ENCODE data around the gene NPR2.

NPR2 gene

GRCh38 chr9:35826071-35826701 lies 34.8 kb downstream of the NPR2 start:
- WGBS: 61% methylated on average over 4 of the region's 4 CpGs
- Histone ChIP-seq H4K91ac (ENCODE audit: low read length) (no peak overlapping the region), H2BK12ac (ENCODE audit: low read length in 2 of 2) (peak overlapping the region in 1 of 2 experiments; percentile 8), H3K79me1 (replicated peaks; ENCODE audit: low read length, poor library complexity, severe bottlenecking) (peaks cover 12% of the 10 kb centered on the region), H3K4me3 (ENCODE audit: insufficient read depth in 1 of 2, low read depth in 1 of 2, low read length in 2 of 2) (no peak overlapping the region), H3K14ac (ENCODE audit: low read length in 2 of 2) (no peak overlapping the region), H4K8ac (ENCODE audit: low read length) (peak overlapping the region; percentile 73), H3K9ac (ENCODE audit: low read length) (peak overlapping the region; percentile 67), H3K27ac (ENCODE audit: low read length, poor library complexity, severe bottlenecking) (no peak overlapping the region), H2AK5ac (ENCODE audit: low read length, severe bottlenecking) (no peak overlapping the region), H3K9me3 (ENCODE audit: control insufficient read depth, low read length) (no peaks in the 10 kb centered on the region), H3K18ac (ENCODE audit: low read depth in 1 of 2, low read length in 2 of 2) (no peak overlapping the region), H3K27me3 (ENCODE audit: control insufficient read depth in 1 of 2, insufficient read depth in 1 of 2, low read length in 2 of 2) (peaks cover 0 to 3% of the 10 kb centered on the region in 2 experiments), H2BK5ac (ENCODE audit: low read depth, low read length, poor library complexity, severe bottlenecking) (no peak overlapping the region), H2AFZ (ENCODE audit: low read depth, low read length) (no peak overlapping the region), H3K4me1 (ENCODE audit: control insufficient read depth, insufficient read depth, low read depth, low read length) (peaks cover 12% of the 10 kb centered on the region), H3K4me2 (ENCODE audit: low read length, poor library complexity, severe bottlenecking) (no peak overlapping the region), H3K4ac (ENCODE audit: low read depth in 1 of 2, low read length in 2 of 2) (peak overlapping the region in 1 of 2 experiments; percentile 63), H3K36me3 (ENCODE audit: control insufficient read depth in 1 of 2, insufficient read depth in 2 of 2, low read depth in 1 of 2, low read length in 2 of 2) (no peaks in the 10 kb centered on the region), H3K23ac (ENCODE audit: low read length in 2 of 2) (peak overlapping the region in 1 of 2 experiments; percentile 18), H2BK15ac (ENCODE audit: low read depth, poor library complexity, severe bottlenecking) (no peak overlapping the region), H2BK120ac (ENCODE audit: low read depth, low read length) (no peak overlapping the region)
- peak; percentile 78 for DNase-seq

DNA sequence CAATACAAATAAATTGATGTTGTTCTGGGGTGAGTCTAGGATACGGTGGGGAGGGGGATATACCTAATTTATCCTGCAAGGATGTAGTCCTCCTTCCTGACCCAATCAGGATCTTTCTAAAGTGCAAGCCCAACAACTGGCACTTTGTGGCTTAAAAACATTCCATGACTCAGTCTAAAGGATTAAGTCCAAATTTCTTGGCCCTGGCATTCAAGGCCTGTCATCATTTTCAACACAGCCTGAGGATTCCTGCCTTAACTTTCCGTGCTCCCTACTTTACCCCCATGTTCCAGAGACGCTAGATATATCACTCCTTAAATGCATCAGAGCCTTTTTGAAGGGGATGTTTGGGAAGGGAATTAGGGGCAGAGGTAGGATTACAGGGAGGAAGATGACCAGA lies 36.1 kb downstream of the NPR2 start:
- Histone ChIP-seq H3K4me2 (ENCODE audit: low read length, poor library complexity, severe bottlenecking) (no peak overlapping the region), H2AK5ac (ENCODE audit: low read length, severe bottlenecking) (no peak overlapping the region), H3K36me3 (ENCODE audit: control insufficient read depth in 1 of 2, insufficient read depth in 2 of 2, low read depth in 1 of 2, low read length in 2 of 2) (no peaks in the 10 kb centered on the region), H3K4me1 (ENCODE audit: control insufficient read depth, insufficient read depth, low read depth, low read length) (peaks cover 12% of the 10 kb centered on the region), H3K79me1 (replicated peaks; ENCODE audit: low read length, poor library complexity, severe bottlenecking) (peaks cover 12% of the 10 kb centered on the region), H3K14ac (ENCODE audit: low read length in 2 of 2) (no peak overlapping the region), H4K91ac (ENCODE audit: low read length) (no peak overlapping the region), H2BK12ac (ENCODE audit: low read length in 2 of 2) (no peak overlapping the region), H2BK15ac (ENCODE audit: low read depth, poor library complexity, severe bottlenecking) (no peak overlapping the region), H2BK120ac (ENCODE audit: low read depth, low read length) (no peak overlapping the region), H3K9ac (ENCODE audit: low read length) (peak overlapping the region; percentile 30), H4K8ac (ENCODE audit: low read length) (no peak overlapping the region), H3K4ac (ENCODE audit: low read depth in 1 of 2, low read length in 2 of 2) (no peak overlapping the region), H3K23ac (ENCODE audit: low read length in 2 of 2) (no peak overlapping the region), H2BK5ac (ENCODE audit: low read depth, low read length, poor library complexity, severe bottlenecking) (no peak overlapping the region), H3K4me3 (ENCODE audit: insufficient read depth in 1 of 2, low read depth in 1 of 2, low read length in 2 of 2) (no peak overlapping the region), H2AFZ (ENCODE audit: low read depth, low read length) (no peak overlapping the region), H3K9me3 (ENCODE audit: control insufficient read depth, low read length) (no peaks in the 10 kb centered on the region), H3K18ac (ENCODE audit: low read depth in 1 of 2, low read length in 2 of 2) (no peak overlapping the region), H3K27me3 (ENCODE audit: control insufficient read depth in 1 of 2, insufficient read depth in 1 of 2, low read length in 2 of 2) (no peaks in the 10 kb centered on the region), H3K27ac (ENCODE audit: low read length, poor library complexity, severe bottlenecking) (no peak overlapping the region)
- 94% methylated on average over 2 of the region's 3 CpGs for WGBS
- peak; percentile 60 for DNase-seq

DNA sequence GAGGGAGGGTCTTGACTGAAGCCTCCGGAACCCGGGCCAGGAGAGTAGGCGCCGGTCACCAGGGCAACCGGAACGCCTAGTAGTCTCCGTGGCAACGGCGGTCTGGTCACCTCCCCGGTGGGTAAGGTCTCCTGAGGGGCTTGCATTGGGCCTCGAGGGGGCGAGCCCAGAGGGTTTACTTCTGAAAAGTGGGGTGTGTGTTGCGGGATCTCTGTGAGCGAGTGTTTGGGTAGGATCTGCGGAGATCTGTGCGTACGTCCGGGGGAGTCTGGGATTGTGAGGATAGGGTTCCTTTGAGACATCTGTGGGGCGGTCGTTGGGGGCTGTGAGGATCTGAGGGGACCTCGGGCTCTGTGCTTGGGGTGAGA lies 37.3 kb downstream of the NPR2 start, which contains the start of gene FAM221B:
FAM221B (minus strand) TSS at position 17 of the 368 bp plus-strand sequence. CDS start 2,571 bp downstream, outside the sequence.
- no peak for DNase-seq
- Histone ChIP-seq H4K8ac (ENCODE audit: low read length) (peak within 1 kb of the TSS; percentile 95), H3K18ac (ENCODE audit: low read depth in 1 of 2, low read length in 2 of 2) (peak within 1 kb of the TSS; percentile 63 to 81), H3K14ac (ENCODE audit: low read length in 2 of 2) (peak within 1 kb of the TSS in 1 of 2 experiments; percentile 94), H3K27me3 (ENCODE audit: control insufficient read depth in 1 of 2, insufficient read depth in 1 of 2, low read length in 2 of 2) (no peaks in the 10 kb centered on the region), H3K4me1 (ENCODE audit: control insufficient read depth, insufficient read depth, low read depth, low read length) (peaks cover 16% of the 10 kb centered on the region), H2AK5ac (ENCODE audit: low read length, severe bottlenecking) (no peak within 1 kb of the TSS), H4K91ac (ENCODE audit: low read length) (peak within 1 kb of the TSS; percentile 52), H3K4me3 (ENCODE audit: insufficient read depth in 1 of 2, low read depth in 1 of 2, low read length in 2 of 2) (peak within 1 kb of the TSS; percentile 75 to 83), H3K4ac (ENCODE audit: low read depth in 1 of 2, low read length in 2 of 2) (peak within 1 kb of the TSS; percentile 19 to 50), H2AFZ (ENCODE audit: low read depth, low read length) (peak within 1 kb of the TSS; percentile 48), H2BK12ac (ENCODE audit: low read length in 2 of 2) (peak within 1 kb of the TSS in 1 of 2 experiments; percentile 75), H3K4me2 (ENCODE audit: low read length, poor library complexity, severe bottlenecking) (peak within 1 kb of the TSS; percentile 88), H3K36me3 (ENCODE audit: control insufficient read depth in 1 of 2, insufficient read depth in 2 of 2, low read depth in 1 of 2, low read length in 2 of 2) (no peaks in the 10 kb centered on the region), H3K9ac (ENCODE audit: low read length) (peak within 1 kb of the TSS; percentile 94), H3K23ac (ENCODE audit: low read length in 2 of 2) (peak within 1 kb of the TSS in 1 of 2 experiments; percentile 44), H2BK15ac (ENCODE audit: low read depth, poor library complexity, severe bottlenecking) (peak within 1 kb of the TSS; percentile 92), H2BK5ac (ENCODE audit: low read depth, low read length, poor library complexity, severe bottlenecking) (peak within 1 kb of the TSS; percentile 79), H3K9me3 (ENCODE audit: control insufficient read depth, low read length) (no peaks in the 10 kb centered on the region), H2BK120ac (ENCODE audit: low read depth, low read length) (no peak within 1 kb of the TSS), H3K27ac (ENCODE audit: low read length, poor library complexity, severe bottlenecking) (no peak within 1 kb of the TSS), H3K79me1 (replicated peaks; ENCODE audit: low read length, poor library complexity, severe bottlenecking) (peaks cover 14% of the 10 kb centered on the region)
- WGBS: 7% methylated on average over 20 of the region's 21 CpGs

DNA sequence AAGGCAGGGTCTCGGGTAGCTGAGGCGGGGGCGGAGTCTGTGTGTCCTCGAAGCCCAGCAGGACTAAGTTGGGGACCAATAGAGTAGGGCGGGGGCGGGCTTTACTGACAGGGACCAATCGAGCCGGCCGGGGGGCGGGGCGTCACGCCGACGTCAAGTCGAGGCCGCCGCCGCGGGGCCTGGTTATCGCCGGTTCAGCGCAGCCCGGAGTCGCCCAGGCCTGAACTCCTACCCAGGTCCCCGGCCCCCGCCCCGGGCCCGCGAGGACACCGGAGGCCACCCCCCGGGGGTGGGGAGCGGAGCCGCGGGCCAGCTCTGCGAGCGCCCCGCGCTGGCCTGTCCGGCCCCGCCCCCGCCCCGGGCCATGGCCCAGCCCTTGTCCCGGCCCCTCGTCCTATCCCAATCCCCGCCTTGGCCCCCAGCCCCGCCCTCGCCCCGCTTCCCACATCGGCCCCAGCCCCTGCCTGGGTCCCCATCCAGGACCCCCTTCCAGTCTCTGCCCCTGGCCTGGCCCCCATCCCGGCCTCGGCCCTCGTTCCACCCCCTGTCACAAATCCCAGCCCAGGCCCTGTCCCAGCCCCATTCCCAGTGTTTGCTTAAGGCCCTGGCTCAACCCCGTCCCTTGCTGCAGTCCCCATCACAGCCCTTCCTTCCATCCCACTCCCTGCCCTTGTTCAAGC lies 37.8 kb downstream of the NPR2 start, which contains the start of gene TMEM8B:
TMEM8B (plus strand) TSS at position 145 of the 680 bp plus-strand sequence; CDS start at position 365, 220 bp downstream.
- Histone ChIP-seq H2AFZ (ENCODE audit: low read depth, low read length) (peak within 1 kb of the TSS; percentile 48), H3K4me3 (ENCODE audit: insufficient read depth in 1 of 2, low read depth in 1 of 2, low read length in 2 of 2) (peak within 1 kb of the TSS; percentile 75 to 83), H2BK5ac (ENCODE audit: low read depth, low read length, poor library complexity, severe bottlenecking) (peak within 1 kb of the TSS; percentile 79), H2BK12ac (ENCODE audit: low read length in 2 of 2) (peak within 1 kb of the TSS in 1 of 2 experiments; percentile 75), H3K18ac (ENCODE audit: low read depth in 1 of 2, low read length in 2 of 2) (peak within 1 kb of the TSS; percentile 63 to 81), H3K27me3 (ENCODE audit: control insufficient read depth in 1 of 2, insufficient read depth in 1 of 2, low read length in 2 of 2) (no peaks in the 10 kb centered on the region), H2BK120ac (ENCODE audit: low read depth, low read length) (no peak within 1 kb of the TSS), H3K14ac (ENCODE audit: low read length in 2 of 2) (peak within 1 kb of the TSS in 1 of 2 experiments; percentile 94), H4K91ac (ENCODE audit: low read length) (peak within 1 kb of the TSS; percentile 52), H4K8ac (ENCODE audit: low read length) (peak within 1 kb of the TSS; percentile 95), H3K4ac (ENCODE audit: low read depth in 1 of 2, low read length in 2 of 2) (peak within 1 kb of the TSS; percentile 50 to 62), H3K9me3 (ENCODE audit: control insufficient read depth, low read length) (no peaks in the 10 kb centered on the region), H3K4me1 (ENCODE audit: control insufficient read depth, insufficient read depth, low read depth, low read length) (peaks cover 19% of the 10 kb centered on the region), H3K23ac (ENCODE audit: low read length in 2 of 2) (peak within 1 kb of the TSS in 1 of 2 experiments; percentile 87), H3K4me2 (ENCODE audit: low read length, poor library complexity, severe bottlenecking) (peak within 1 kb of the TSS; percentile 88), H3K27ac (ENCODE audit: low read length, poor library complexity, severe bottlenecking) (no peak within 1 kb of the TSS), H3K36me3 (ENCODE audit: control insufficient read depth in 1 of 2, insufficient read depth in 2 of 2, low read depth in 1 of 2, low read length in 2 of 2) (no peaks in the 10 kb centered on the region), H2AK5ac (ENCODE audit: low read length, severe bottlenecking) (no peak within 1 kb of the TSS), H2BK15ac (ENCODE audit: low read depth, poor library complexity, severe bottlenecking) (peak within 1 kb of the TSS; percentile 92), H3K79me1 (replicated peaks; ENCODE audit: low read length, poor library complexity, severe bottlenecking) (peaks cover 14% of the 10 kb centered on the region), H3K9ac (ENCODE audit: low read length) (peak within 1 kb of the TSS; percentile 94)
- DNase-seq: peak; percentile 93
- WGBS: 1% methylated on average over 40 of the region's 53 CpGs
